Measurements from ENCODE around the gene SLC35F4. TPM values are rescaled to one million over a fixed set of nuclear protein-coding genes. Genes with fewer than 3 reads are reported as not detected.

SLC35F4 gene
- total and polyA plus RNA-seq, 8 donors, result 0.11 to 0.30 (median 0.22) TPM; not detected in 2

- H3K27me3 ChIP-seq, result no peaks in the 10 kb centered on the region
- intact Hi-C loops (cut with DNase I), result no loop called here
- H3K4me1 ChIP-seq, result no peaks in the 10 kb centered on the region
- TF ChIP-seq CTCF (IDR thresholded peaks at IDR 0.05), result no peak
- H3K9me3 ChIP-seq, result no peaks in the 10 kb centered on the region
- H3K27ac ChIP-seq, result no peak overlapping the region
- no peak for ATAC-seq
- no peaks in the 10 kb centered on the region for H3K36me3 ChIP-seq
- H3K4me3 ChIP-seq, result no peak overlapping the region
- no peak for DNase-seq
These were observed 291.1 kb downstream of the SLC35F4 start for GRCh38 chr14:57574617-57575288.

GRCh38 chr14:57573173-57573572 lies 292.7 kb downstream of the SLC35F4 start:
- intact Hi-C loops (cut with DNase I), result no loop called here
- H3K4me3 ChIP-seq, result no peak overlapping the region
- no peak overlapping the region for H3K27ac ChIP-seq
- DNase-seq, result no peak
- no peak for TF ChIP-seq CTCF (IDR thresholded peaks at IDR 0.05)
- no peak for ATAC-seq
- H3K9me3 ChIP-seq, result no peaks in the 10 kb centered on the region
- no peaks in the 10 kb centered on the region for H3K36me3 ChIP-seq
- no peaks in the 10 kb centered on the region for H3K27me3 ChIP-seq
- H3K4me1 ChIP-seq, result no peaks in the 10 kb centered on the region

GRCh38 chr14:57568554-57568953 lies 297.3 kb downstream of the SLC35F4 start:
- TF ChIP-seq CTCF (IDR thresholded peaks at IDR 0.05), result no peak
- no peaks in the 10 kb centered on the region for H3K4me1 ChIP-seq
- H3K4me3 ChIP-seq, result no peak overlapping the region
- no peak overlapping the region for H3K27ac ChIP-seq
- no peaks in the 10 kb centered on the region for H3K36me3 ChIP-seq
- ATAC-seq (no peak), DNase-seq (no peak)
- no peaks in the 10 kb centered on the region for H3K9me3 ChIP-seq
- intact Hi-C loops (cut with DNase I), result no loop called here
- no peaks in the 10 kb centered on the region for H3K27me3 ChIP-seq

GRCh38 chr14:57567220-57567619 lies 298.7 kb downstream of the SLC35F4 start:
- Histone ChIP-seq H3K4me3 (no peak overlapping the region), H3K27ac (no peak overlapping the region), H3K36me3 (no peaks in the 10 kb centered on the region), H3K27me3 (no peaks in the 10 kb centered on the region), H3K9me3 (no peaks in the 10 kb centered on the region), H3K4me1 (no peaks in the 10 kb centered on the region)
- no peak for TF ChIP-seq CTCF (IDR thresholded peaks at IDR 0.05)
- ATAC-seq (no peak), DNase-seq (no peak)
- intact Hi-C loops (cut with DNase I), result no loop called here

GRCh38 chr14:57560681-57561080 lies 305.2 kb downstream of the SLC35F4 start:
- ATAC-seq (no peak), DNase-seq (no peak)
- Histone ChIP-seq H3K9me3 (no peaks in the 10 kb centered on the region), H3K27ac (no peak overlapping the region), H3K27me3 (no peaks in the 10 kb centered on the region), H3K4me1 (no peaks in the 10 kb centered on the region), H3K36me3 (no peaks in the 10 kb centered on the region), H3K4me3 (no peak overlapping the region)
- no peak for TF ChIP-seq CTCF (IDR thresholded peaks at IDR 0.05)
- intact Hi-C loops (cut with DNase I), result no loop called here
